Trophoblast cell (in vitro differentiated cells and primary cell): ENCODE measurements around the gene MRPS7.
A peak's percentile ranks its signal among the peaks of the same experiment; 100 is the strongest.
"Not testable (repeated sequence)": the region's sequence is repeated elsewhere in the genome, so short reads cannot be mapped to it uniquely, and the experiment has no call there.

Experiments
- DNase-seq, 2 donors: peaks; one replicate each; pipeline ENCODE4 v3.0.0-alpha.2; 2016
- H2AFZ ChIP-seq: 2 replicates; pipeline ENCODE4 v1.6.1; 2013; ENCODE audit warnings: low read length, moderate library complexity, mild to moderate bottlenecking; ENCODE audit not compliant: insufficient read depth, poor library complexity
- H2AK5ac ChIP-seq: 2 replicates; pipeline ENCODE4 v1.6.1; 2013; ENCODE audit warnings: mild to moderate bottlenecking, low read length
- H2BK120ac ChIP-seq: 2 replicates; pipeline ENCODE4 v1.6.1; 2013; ENCODE audit warnings: low read length, mild to moderate bottlenecking, moderate library complexity; ENCODE audit not compliant: insufficient read depth, poor library complexity
- H2BK12ac ChIP-seq: 2 replicates; pipeline ENCODE4 v1.6.1; 2013; ENCODE audit warnings: mild to moderate bottlenecking, low read length, moderate library complexity
- H2BK5ac ChIP-seq: 2 replicates; pipeline ENCODE4 v1.6.1; 2013; ENCODE audit warnings: low read length, low read depth, moderate library complexity, mild to moderate bottlenecking; ENCODE audit not compliant: poor library complexity
- H3K14ac ChIP-seq: 2 replicates; pipeline ENCODE4 v1.6.1; 2013; ENCODE audit warnings: mild to moderate bottlenecking, low read length
- H3K18ac ChIP-seq: 2 replicates; pipeline ENCODE4 v1.6.1; 2013; ENCODE audit warnings: mild to moderate bottlenecking, low read length
- H3K23ac ChIP-seq: 2 replicates; pipeline ENCODE4 v1.6.1; 2013; ENCODE audit warnings: low read length
- H3K27ac ChIP-seq: 2 replicates; pipeline ENCODE4 v1.5.1; 2013; ENCODE audit warnings: low read depth, mild to moderate bottlenecking, inconsistent platforms, low read length, moderate library complexity
- H3K27me3 ChIP-seq: 2 replicates; pipeline ENCODE4 v1.6.1; 2013; ENCODE audit warnings: inconsistent platforms, mild to moderate bottlenecking, low read length, moderate library complexity; ENCODE audit not compliant: insufficient read depth
- H3K36me3 ChIP-seq, 2 experiments: 1 replicate in 1 of 2; 2 replicates in 1 of 2; pipeline ENCODE4 v1.6.1; 2013; ENCODE audit warnings: low read length in 2 of 2, mild to moderate bottlenecking in 2 of 2, moderate library complexity in 1 of 2; ENCODE audit not compliant: insufficient read depth in 2 of 2, control insufficient read depth in 1 of 2
- H3K4ac ChIP-seq: 2 replicates; pipeline ENCODE4 v1.6.1; 2013; ENCODE audit warnings: low read depth, mild to moderate bottlenecking, low read length, moderate library complexity
- H3K4me1 ChIP-seq, 2 experiments: 1 replicate in 1 of 2; 2 replicates in 1 of 2; pipeline ENCODE4 v1.6.1; 2013; ENCODE audit warnings: low read length in 2 of 2, mild to moderate bottlenecking in 2 of 2, moderate library complexity in 1 of 2; ENCODE audit not compliant: insufficient read depth in 2 of 2, control insufficient read depth in 1 of 2
- H3K4me2 ChIP-seq: 2 replicates; pipeline ENCODE4 v1.6.1; 2013; ENCODE audit warnings: inconsistent platforms, mild to moderate bottlenecking, low read length, moderate library complexity
- H3K4me3 ChIP-seq: 2 replicates; pipeline ENCODE4 v1.5.1; 2013; ENCODE audit warnings: mild to moderate bottlenecking, low read depth, low read length, inconsistent platforms
- H3K79me1 ChIP-seq: one replicate; pipeline ENCODE4 v1.6.1; 2013; ENCODE audit warnings: low read length
- H3K79me2 ChIP-seq: 2 replicates; pipeline ENCODE4 v1.6.1; 2013; ENCODE audit warnings: low read length, mild to moderate bottlenecking; ENCODE audit not compliant: control insufficient read depth, insufficient read depth, poor library complexity
- H3K9ac ChIP-seq: 2 replicates; pipeline ENCODE4 v1.6.1; 2013; ENCODE audit warnings: mild to moderate bottlenecking, low read length
- H3K9me3 ChIP-seq: 2 replicates; pipeline ENCODE4 v1.6.1; 2013; ENCODE audit warnings: low read depth, mild to moderate bottlenecking, control low read depth, inconsistent platforms, low read length; ENCODE audit not compliant: insufficient read depth
- H4K12ac ChIP-seq: 2 replicates; pipeline ENCODE4 v1.6.1; 2013; ENCODE audit warnings: low read depth, mild to moderate bottlenecking, low read length, moderate library complexity
- H4K8ac ChIP-seq: 2 replicates; pipeline ENCODE4 v1.6.1; 2013; ENCODE audit warnings: low read depth, mild to moderate bottlenecking, low read length, moderate library complexity
- H4K91ac ChIP-seq: one replicate; pipeline ENCODE4 v1.6.1; 2013; ENCODE audit warnings: low read depth, mild to moderate bottlenecking, low read length, moderate library complexity
- WGBS: extraction: QIAGEN DNeasy Blood & Tissue Kit; methylation state at CpG from one replicate; pipeline ENCODE4 v1.1.7; 2013; ENCODE audit warnings: missing lambda C conversion rate; ENCODE audit not compliant: insufficient read length, insufficient coverage; ENCODE audit errors: extremely low coverage; 5-methylcytosine and 5-hydroxymethylcytosine counted together

MRPS7 gene

DNA sequence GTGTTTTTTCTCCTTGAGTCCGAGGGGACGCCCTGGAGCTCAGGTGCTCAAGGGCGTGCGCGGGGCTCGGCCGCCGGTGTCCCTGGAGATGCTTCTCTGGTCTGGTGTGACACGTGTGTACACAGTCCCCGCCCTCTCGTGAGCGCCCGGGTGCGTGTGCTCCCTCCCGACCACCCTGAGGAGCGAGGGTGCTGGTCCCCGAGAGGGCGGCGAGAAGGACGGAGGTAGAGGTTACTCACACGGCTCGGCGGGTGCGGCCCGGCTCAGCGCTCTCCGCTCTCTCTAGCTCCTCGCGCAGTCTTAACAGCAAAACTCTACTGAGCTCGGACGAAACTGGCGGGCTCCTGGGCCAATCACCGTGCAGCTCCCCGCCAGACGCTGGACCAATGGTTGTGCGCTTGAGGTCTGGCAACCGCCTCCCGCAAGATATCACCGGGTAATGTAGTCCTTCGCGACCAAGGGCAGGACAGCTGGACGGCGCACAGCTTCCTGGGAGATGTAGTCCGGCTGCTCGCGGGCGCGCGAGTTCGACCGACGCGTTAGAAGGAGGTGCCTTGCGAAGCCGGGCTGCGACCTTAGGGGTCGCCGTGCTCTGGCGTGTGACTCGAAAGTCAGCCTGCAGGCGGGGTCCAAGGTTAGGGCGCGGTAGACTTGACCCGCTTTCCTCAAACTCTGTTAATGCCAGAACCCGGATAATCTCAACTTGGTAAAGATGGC lies 27.6 kb downstream of the MRPS7 start, which contains the start of gene SLC25A19:
Gene SLC25A19, minus strand, starts transcription at position 319 of the 717 bp plus-strand sequence. CDS start 2,669 bp downstream, outside the sequence.
- peaks cover 5% of the 10 kb centered on the region for H3K79me1 ChIP-seq
- no peak within 1 kb of the TSS for H3K4ac ChIP-seq
- H3K14ac ChIP-seq = peak within 1 kb of the TSS; percentile 47
- no peak within 1 kb of the TSS for H3K23ac ChIP-seq
- peaks cover 2% of the 10 kb centered on the region in 2 experiments for H3K4me1 ChIP-seq
- H3K4me2 ChIP-seq = peak within 1 kb of the TSS; percentile 99
- H3K18ac ChIP-seq = peak within 1 kb of the TSS; percentile 3
- H2AK5ac ChIP-seq = no peak within 1 kb of the TSS
- WGBS = no CpG with 5 or more reads among the region's 65 CpGs
- H4K91ac ChIP-seq = peak within 1 kb of the TSS; percentile 20
- H2BK12ac ChIP-seq = no peak within 1 kb of the TSS
- H2BK120ac ChIP-seq = no peak within 1 kb of the TSS
- peak within 1 kb of the TSS; percentile 68 for H4K8ac ChIP-seq
- no peak within 1 kb of the TSS for H3K27ac ChIP-seq
- H3K9me3 ChIP-seq = no peaks in the 10 kb centered on the region
- no peaks in the 10 kb centered on the region for H3K27me3 ChIP-seq
- peaks cover 0 to 2% of the 10 kb centered on the region in 2 experiments for H3K36me3 ChIP-seq
- H3K4me3 ChIP-seq = peak within 1 kb of the TSS; percentile 95
- peak within 1 kb of the TSS; percentile 67 for H3K9ac ChIP-seq
- peak within 1 kb of the TSS; percentile 81 for H2AFZ ChIP-seq
- peak; percentile 98 to 99 for DNase-seq
- peak within 1 kb of the TSS; percentile 9 for H4K12ac ChIP-seq
- H2BK5ac ChIP-seq = no peak within 1 kb of the TSS
- H3K79me2 ChIP-seq = no peaks in the 10 kb centered on the region

DNA sequence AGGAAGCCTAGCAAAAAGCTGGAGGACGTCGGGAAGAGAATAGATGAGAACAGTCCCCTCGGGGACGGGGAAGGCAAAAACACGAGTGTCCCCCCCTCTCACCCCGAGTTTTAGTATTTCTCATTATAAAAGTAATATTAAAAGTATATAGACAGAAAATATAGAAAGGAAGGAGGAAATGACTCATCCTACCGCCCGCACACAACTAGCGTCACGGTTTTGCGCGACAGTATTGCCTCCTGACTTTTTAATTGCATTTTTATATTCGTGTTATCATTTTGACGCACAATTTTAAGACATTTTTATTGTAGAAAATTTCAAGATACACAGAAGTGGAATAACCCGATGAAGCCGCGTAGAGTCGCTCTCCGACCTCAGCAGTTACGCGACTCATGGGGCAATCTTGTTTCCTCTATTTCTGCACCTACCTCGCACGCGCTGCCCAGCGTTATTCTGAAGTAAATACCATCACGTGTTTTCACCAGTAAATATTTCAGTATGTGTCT lies 28.2 kb downstream of the MRPS7 start:
- H3K27me3 ChIP-seq = no peaks in the 10 kb centered on the region
- H2AFZ ChIP-seq = no peak overlapping the region
- H3K4me1 ChIP-seq = peaks cover 2% of the 10 kb centered on the region in 2 experiments
- H3K9ac ChIP-seq = no peak overlapping the region
- H2BK5ac ChIP-seq = no peak overlapping the region
- H3K36me3 ChIP-seq = peaks cover 0 to 2% of the 10 kb centered on the region in 2 experiments
- no peaks in the 10 kb centered on the region for H3K79me2 ChIP-seq
- peak overlapping the region; percentile 75 for H3K4me2 ChIP-seq
- peak overlapping the region; percentile 62 for H4K8ac ChIP-seq
- no peak overlapping the region for H3K23ac ChIP-seq
- peak; percentile 81 to 90 for DNase-seq
- peak overlapping the region; percentile 72 for H3K4me3 ChIP-seq
- no peaks in the 10 kb centered on the region for H3K9me3 ChIP-seq
- peak overlapping the region; percentile 3 for H3K18ac ChIP-seq
- peak overlapping the region; percentile 9 for H4K12ac ChIP-seq
- H3K27ac ChIP-seq = no peak overlapping the region
- peaks cover 5% of the 10 kb centered on the region for H3K79me1 ChIP-seq
- WGBS = no CpG with 5 or more reads among the region's 26 CpGs
- no peak overlapping the region for H2AK5ac ChIP-seq
- no peak overlapping the region for H3K4ac ChIP-seq
- H3K14ac ChIP-seq = peak overlapping the region; percentile 45
- H4K91ac ChIP-seq = peak overlapping the region; percentile 20
- H2BK120ac ChIP-seq = no peak overlapping the region
- no peak overlapping the region for H2BK12ac ChIP-seq

DNA sequence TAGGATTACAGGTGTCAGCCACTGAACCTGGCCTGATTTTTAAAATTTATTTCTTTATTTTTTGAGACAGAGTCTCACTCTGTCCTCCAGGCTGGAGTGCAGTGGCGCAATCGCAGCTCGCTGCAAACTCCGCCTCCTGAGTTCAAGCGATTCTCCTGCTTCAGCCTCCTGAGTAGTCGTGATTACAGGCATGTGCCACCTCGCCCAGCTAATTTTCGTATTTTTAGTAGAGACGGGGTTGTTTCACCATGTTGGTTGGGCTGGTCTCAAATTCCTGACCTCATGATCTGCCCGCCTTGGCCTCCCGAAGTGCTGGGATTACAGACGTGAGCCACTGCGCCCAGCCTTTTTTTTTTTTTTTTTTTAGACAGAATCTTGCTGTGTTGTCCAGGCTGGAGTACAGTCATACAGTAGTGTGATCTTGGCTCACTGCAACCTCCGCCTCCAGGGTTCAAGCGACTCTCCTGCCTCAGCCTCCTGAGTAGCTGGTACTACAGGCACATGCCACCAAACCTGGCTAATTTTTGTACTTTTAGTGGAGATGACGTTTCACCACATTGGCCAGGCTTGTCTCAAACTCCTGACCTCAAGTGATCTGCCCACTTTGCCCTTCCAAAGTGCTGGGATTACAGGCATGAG lies 31.2 kb downstream of the MRPS7 start:
- H3K36me3 ChIP-seq, H2AK5ac ChIP-seq, H3K79me1 ChIP-seq, H2AFZ ChIP-seq, H3K18ac ChIP-seq, H3K4me3 ChIP-seq, H2BK120ac ChIP-seq, H2BK12ac ChIP-seq, H3K23ac ChIP-seq, H3K27ac ChIP-seq, H3K27me3 ChIP-seq, H3K4ac ChIP-seq, H4K12ac ChIP-seq, H4K91ac ChIP-seq, H2BK5ac ChIP-seq, H3K9me3 ChIP-seq, H3K9ac ChIP-seq, H3K4me2 ChIP-seq, H4K8ac ChIP-seq, H3K79me2 ChIP-seq, H3K14ac ChIP-seq, H3K4me1 ChIP-seq: not testable (repeated sequence)
- DNase-seq = peak; percentile 79 to 91
- no CpG with 5 or more reads among the region's 16 CpGs for WGBS

DNA sequence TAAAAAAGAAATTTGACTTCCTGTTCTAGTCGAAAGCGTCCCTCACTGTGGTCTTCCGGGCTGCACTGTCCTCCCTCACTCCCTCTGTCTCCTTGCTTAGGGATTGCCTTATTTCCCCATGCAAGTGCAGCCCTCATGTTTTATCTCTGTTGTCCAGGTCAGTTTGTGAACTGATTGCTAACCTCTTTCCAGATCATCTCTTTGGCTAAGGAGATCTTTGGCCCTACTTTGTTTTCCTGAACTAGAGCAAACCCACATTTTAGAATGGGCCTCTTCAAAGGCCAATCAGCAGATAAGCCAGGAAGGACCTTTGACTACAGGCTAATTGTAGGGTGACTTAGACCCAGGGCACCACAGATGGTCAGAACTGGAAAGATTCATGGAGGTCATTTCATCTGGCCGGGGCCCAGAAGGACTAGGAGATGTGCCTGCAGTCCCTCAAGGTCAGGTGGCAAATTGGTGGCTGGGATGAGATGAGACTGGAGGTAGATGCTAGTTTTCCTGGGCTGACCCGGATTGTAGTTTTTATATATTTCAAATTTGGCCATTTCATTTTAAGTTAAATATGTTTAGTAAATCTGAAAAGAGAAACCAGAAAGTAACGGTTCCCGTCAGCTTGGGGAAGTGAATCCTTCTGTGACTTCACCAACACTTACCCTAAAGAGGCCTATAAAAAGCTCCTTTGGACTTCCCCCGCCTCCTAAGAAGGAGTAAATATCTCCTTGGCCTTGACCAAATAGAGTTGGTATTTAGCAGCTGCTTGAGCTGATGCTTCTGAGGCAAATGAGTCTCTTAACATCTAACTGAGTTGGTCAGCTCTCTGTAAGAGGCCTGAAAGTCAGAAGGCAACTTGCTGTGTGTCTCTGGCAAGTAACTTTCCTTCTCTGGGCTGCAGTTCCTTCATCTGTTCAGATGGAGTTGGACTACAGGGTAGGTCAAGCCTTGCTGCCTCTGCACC lies 33.8 kb downstream of the MRPS7 start:
- H2BK120ac ChIP-seq = no peak overlapping the region
- H3K9me3 ChIP-seq = no peaks in the 10 kb centered on the region
- no peak overlapping the region for H2BK12ac ChIP-seq
- no peak overlapping the region for H2AFZ ChIP-seq
- DNase-seq = peak in 1 of 2 donors; percentile 23
- no peak overlapping the region for H2BK5ac ChIP-seq
- H2AK5ac ChIP-seq = no peak overlapping the region
- no peaks in the 10 kb centered on the region for H3K79me1 ChIP-seq
- no peak overlapping the region for H4K8ac ChIP-seq
- no peak overlapping the region for H3K14ac ChIP-seq
- H3K23ac ChIP-seq = no peak overlapping the region
- no peaks in the 10 kb centered on the region for H3K27me3 ChIP-seq
- H3K4me3 ChIP-seq = no peak overlapping the region
- H3K27ac ChIP-seq = no peak overlapping the region
- no CpG with 5 or more reads among the region's 8 CpGs for WGBS
- H3K4me2 ChIP-seq = no peak overlapping the region
- H3K18ac ChIP-seq = no peak overlapping the region
- no peak overlapping the region for H4K12ac ChIP-seq
- no peak overlapping the region for H3K9ac ChIP-seq
- no peaks in the 10 kb centered on the region for H3K36me3 ChIP-seq
- H4K91ac ChIP-seq = no peak overlapping the region
- no peaks in the 10 kb centered on the region for H3K4me1 ChIP-seq
- H3K79me2 ChIP-seq = no peaks in the 10 kb centered on the region
- no peak overlapping the region for H3K4ac ChIP-seq
